ENCODE results near the gene IGF2BP2.
"Not testable (repeated sequence)": the region's sequence is repeated elsewhere in the genome, so short reads cannot be mapped to it uniquely, and the experiment has no call there.

The IGF2BP2 gene

DNA sequence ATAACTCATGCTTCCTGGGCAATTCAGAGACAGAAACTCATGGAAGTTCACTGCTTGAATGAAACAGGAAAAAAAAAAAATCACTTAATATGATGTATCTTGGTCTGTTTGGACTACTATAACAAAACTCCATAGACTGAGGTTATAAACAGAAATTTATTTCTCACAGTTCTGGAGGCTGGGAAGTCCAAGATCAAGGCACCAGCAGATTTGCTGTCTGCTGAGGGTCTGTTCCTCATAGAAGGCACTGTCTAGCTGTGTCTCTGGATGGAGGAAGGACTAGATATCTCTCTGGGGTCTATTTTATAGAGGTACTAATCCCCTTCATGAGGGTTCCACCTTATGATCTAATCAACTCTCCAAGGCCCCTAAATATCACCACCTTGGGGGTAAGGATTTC lies 119.3 kb downstream of the IGF2BP2 start:
- no peak for DNase-seq

DNA sequence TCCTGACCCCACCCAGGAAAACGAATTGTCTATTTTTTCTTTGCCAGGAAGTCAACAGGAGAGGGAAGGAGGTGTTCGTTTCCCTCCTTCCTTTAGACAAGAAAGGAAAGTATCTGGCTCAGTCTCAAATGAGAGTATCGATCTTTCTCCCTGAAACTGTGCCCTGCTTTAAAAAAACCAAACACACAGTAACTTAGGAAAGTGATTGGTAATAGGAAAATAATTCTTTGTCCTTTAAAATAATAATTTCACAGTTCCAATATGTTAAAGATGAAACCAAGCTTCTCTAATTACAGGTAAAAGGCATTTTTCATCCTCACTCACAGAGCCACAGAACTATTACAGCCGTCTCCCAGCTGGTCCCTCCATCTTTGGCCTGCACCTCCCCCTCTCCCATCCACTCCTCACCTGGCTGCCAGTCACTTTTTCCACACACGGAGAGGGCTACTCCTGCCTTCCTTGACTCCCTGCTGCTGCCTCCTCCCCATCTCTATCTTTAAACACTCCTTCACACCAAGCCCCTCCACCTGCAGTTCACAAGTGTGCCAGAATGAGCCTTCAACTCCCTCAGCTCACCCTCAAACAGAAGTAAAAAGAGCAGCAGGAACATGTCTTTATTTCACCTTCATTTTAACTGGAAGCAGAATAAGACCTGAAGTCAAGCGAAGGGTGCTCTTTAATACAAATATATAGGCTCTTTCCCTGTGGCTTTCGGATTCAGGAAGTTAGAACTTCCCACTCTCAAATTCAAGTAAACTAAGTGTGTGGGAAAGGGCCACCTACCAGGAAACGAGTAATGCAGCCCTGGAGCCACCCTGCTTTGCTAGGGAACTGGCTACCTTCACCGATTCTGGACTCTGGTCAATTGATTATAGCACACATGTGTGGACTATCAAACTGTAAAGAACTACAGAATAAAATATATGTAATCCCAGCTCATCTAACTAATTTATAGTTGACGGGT lies 122.3 kb downstream of the IGF2BP2 start:
- no peak for DNase-seq

DNA sequence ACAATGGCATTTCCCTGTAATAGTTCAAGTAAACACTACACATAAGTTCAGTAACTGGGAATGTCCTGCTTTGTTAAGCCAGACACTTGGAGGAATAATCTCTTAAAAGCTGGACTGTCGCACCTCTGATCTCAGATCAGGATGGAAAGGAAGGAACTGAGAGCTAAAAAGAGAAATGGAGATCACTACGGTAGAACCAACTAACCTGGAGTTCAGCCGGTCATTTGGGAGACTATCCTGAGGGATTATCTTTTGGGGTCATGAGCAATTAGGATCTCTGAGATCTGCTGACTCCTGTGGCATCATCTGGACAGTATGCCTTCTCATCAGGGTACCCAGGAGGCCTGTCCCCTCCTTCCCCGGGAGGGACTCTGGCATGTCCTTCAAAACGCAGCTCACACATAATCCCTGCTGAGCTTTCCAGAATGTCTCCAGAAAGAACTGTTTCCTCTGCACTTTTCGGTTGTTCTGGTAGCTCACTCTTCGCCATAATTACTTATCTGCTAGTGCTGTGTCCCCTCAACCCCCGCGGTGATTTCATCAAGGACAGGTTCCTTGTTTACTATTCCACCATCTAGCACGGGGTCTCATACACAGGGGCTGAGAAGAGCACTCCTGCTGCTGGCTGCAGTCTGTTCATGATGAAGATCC lies 123.1 kb downstream of the IGF2BP2 start:
- no peak for DNase-seq

DNA sequence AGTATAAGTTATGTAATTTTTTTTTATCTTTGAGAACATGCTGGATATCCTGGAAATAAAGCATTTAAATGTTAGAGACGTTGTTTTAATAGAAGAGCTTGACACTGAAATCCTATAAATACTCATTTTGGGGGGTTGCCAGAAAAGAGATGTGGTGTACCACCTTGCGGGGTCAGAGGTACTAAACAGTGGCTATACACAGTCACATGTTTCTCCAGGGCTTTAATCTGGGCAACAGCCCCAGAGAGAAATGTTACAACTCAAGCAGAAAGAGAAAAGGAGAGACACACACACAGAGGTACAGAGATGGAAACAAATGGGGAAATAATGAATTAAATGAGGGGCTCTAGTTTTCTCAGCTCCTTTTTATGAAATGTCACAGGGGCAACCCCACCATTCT lies 124.9 kb downstream of the IGF2BP2 start:
- DNase-seq = no peak

DNA sequence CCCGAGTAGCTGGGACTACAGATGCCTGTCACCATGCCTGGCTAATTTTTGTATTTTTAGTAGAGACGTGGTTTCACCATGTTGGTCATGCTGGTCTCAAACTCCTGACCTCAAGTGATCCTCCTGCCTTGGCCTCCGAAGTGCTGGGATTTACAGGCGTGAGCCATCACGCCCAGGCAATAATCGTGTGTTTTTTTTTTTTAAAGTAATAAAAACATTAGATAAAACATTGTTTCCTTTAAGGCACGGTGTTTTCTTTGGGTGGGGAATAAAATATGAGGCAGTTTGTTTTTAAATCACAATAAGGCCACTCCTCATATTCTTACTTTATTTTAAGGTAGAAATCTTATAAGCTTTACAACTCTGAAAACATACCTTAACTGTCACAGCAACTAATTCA lies 127.6 kb downstream of the IGF2BP2 start:
- not testable (repeated sequence) for DNase-seq

DNA sequence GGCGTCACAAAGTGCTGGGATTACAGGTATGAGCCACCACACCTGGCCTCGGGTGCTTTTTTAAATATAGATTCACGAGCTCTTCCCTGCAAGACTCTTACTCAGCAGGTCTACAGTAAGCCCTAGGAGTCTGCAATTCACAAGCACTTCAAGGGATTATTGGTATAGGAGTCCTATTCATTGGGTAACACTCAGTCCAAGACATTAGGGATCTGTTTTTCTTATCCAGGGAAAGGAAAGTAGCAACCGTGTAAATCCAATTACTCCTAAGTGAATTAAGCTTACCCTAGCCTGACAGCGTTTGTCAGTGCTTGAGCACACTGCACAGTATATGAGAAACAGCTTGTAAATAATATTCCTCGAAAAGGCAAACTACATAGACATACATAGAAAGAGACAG lies 128.8 kb downstream of the IGF2BP2 start:
- no peak for DNase-seq

DNA sequence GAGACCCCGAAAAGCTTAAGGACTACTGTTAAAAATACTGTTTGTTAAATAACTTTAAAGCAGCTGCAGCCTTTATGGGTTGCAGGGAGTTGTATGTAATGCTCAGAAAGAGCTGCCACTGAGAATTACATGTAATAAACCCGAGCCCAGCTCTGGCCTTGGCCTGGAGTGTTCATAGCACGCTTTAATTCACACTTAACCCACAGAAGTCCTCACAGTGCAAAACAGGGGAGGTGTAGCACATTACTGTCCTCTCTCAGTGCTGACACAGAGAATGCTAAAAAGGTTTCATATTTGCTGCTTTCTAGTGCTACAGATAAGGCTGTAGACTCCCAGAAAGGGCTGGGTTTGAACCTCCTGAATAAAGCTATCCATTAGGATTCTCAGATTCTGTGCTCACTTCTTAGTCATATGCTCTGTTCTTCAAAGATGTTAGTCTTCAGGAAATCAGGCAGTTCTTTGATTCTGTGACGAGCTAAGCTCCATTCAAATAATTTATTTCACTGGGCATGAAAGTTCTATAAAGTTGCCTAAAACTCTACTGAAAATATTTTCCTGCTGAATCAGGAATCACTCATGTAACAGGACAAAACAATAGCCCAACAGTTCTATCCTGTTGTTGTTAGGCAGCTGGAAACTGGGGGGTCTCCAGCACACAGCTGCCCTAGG lies 130.7 kb downstream of the IGF2BP2 start:
- DNase-seq = no peak

DNA sequence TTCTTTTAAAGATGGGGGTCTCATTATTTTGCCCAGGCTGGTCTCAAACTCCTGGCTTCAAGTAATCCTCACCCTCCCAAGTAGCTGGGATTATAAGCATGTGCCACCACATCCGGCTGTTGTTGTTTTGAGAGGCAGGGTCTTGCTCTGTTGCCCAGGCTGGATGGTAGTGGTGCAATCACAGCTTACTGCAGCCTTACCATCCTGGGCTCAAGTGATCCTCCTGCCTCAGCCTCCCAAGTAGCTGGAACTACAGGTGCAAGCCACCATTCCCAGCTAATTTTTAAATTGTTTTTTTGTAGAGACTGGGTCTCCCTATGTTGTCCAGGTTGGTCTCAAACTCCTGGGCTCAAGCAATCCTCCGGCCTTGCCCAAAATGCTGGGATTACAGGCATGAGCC lies 133.2 kb downstream of the IGF2BP2 start:
- no peak for DNase-seq

DNA sequence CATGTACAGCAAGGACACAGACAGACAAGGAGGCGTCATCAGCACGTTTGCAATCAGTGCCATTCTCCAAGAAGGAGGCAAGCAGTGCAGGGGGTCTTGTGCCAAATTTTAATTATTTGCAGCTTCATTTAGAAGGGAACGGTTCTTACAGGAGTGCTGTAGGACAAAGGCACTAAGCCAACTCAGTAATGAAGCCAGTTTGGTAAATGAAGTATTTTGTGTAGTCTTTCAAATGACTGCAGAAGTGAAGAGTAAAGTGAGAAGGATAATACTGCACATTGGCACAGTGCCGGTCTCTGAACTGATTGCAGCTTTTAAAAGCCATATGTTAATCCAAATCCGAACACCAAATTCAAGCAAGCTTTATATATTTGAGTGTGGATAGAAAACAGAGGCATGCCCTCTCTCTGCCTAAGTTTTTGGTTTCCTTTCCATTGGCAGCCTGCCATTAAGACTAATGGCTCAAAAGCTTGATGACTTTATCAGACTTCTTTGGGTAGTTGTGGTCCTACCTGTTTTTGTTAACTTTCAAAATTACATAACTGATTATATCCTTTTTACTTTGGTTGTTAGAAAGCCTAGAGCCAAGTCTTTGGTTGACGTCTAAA lies 137.5 kb downstream of the IGF2BP2 start:
- DNase-seq = no peak

DNA sequence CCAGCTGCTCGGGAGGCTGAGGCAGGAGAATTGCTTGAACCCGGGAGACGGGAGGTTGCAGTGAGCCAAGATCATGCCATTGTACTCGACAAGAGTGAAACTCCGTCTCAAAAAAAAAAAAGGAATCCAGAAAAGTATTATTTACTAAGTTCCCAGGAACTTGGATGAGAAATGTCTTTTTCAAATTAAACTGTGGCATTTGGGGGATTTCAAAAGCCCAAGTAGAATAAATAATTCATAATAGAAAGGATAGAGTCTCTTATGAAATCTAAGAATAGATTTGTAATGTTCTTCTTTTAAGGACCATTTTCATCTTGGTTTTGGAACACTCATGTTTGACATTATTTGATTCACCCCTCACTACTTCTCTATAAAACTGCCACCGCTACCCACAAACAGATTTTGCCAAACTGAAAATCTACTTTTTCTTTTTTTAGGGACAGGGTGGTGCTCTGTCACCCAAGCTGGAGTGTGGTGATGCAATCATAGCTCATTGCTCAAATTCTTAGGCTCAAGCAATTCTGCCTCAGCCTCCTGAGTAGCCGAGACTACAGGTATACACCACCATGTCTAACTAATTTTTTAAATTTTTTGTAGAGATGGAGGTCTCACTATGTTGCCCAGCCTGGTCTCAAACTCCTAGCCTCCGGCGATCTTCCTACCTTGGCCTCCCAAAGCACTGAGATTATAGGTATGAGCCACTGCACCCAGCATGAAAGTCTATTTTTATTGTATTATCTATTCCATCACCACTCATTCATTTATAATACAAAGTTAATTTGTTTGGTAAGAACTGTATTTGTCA lies 139.4 kb downstream of the IGF2BP2 start:
- DNase-seq = no peak

DNA sequence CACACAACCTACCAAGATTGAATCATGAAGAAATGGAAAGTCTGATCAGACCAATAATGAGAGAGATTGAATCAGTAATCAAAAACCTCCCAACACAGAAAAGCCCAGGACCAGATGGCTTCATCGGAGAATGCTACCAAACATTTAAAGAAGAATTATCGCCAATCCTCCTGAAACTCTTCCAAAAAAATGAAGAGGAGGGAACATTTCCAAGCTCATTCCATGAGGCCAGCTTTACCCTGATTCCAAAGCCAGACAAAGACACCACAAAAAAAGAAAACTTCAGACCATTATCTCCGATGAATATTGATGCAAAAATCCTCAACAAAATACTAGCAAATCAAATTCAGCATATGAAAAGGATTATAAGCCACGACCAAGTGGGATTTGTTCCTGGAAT lies 144.6 kb downstream of the IGF2BP2 start:
- DNase-seq = no peak

DNA sequence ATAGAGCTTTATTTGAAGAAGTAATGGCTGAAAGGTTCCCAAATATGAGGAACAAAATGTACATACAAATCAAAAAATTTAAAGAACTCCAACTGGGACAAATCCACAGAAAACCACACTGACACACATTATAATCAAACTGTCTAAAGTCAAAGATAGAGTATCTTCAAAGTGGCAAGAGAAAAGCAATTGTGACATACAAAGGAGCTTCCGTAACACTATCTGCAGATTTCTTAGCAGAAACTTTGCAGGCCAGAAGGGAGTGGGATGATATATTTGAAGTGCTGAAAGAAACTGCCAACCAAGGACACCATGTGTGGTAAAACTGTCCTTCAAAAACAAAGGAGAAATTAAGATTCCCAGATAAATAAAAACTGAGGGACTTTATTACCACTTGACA lies 146.8 kb downstream of the IGF2BP2 start:
- DNase-seq = no peak

DNA sequence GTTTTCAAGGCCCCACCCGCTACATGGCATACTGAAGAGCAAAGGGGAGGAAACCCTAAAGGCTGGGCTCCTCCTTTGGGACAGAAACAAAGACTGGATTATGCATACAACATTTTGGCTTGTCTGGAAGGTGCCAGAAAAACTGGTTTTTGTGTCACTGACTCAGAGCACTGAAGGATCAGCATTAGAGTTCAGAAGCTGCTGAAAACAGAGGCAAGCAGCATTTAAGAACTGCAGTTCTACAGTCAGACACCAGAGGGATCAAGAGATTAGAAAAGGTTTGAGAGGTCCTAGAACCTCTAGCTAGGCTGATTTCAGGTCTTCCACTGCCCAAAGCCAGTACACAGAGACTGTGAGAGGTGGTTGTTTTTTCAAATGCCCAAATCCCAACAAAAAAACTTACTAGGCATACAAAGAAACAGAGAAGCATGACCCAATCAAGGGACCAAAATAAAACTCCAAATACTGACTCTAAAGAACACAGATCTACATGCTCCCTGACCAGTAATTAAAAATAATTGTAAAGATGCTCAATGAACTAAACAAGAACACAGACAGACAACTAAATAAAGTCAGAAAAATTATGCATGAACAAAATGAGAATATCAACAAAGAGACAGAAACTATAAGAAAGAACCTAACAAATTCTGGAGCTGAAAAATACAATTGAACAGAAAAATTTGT lies 147.6 kb downstream of the IGF2BP2 start:
- DNase-seq = no peak

DNA sequence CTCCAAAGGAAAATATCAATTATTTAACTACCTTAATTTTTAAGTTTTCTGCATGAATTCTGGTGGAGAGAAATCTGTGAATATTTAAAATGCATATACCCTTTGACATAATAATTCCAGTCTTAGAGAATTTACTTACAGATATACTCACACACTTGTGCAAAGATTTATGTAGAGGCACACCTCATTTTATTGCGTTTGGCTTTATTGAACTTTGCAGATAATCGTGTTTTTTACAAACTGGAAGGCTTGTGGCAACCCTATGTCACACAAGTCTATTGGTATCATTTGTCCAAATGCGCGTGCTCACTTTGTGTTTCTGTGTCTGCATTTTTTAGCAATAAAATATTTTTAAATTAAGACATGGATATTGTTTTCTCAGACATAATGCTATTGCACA lies 157.3 kb downstream of the IGF2BP2 start:
- DNase-seq = no peak

DNA sequence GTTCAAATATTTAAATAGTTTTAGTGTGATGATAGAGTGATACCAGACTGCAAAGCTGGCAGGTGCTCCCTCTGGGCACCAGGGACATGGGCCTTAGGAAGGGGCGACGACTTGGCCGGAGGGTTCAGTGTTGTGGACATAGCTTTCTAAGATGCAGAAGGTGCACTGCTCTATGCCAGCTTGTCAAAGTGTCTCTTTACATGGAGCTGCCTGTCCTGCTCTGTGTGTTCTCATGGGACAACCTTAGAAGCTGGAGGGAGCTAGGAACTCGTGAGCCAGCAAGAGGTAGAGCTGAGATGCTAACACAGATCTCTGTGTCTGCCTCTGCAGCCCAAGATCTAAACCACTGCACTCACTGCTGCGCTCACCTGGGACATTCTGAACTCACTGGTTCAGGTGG lies 160.9 kb downstream of the IGF2BP2 start:
- no peak for DNase-seq

DNA sequence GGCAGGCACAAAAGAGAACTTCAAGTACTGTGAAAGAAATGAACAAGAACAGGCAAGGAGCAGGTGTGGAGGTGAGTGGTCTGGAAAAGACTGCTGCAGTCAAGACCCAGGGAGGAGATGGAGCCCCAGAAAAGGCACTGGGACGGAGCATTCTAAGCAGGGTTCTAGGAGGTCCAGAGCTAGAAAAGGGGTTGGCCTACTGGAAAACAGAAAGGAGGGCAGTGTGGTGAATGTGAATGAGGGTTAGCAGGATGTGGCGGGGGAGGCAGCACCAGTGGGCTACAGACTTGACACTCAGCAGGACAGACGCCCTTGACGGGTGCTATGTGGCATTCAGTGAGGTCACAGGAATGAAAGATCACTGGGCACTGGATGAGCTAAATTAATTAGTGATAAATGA lies 163.1 kb downstream of the IGF2BP2 start:
- no peak for DNase-seq

DNA sequence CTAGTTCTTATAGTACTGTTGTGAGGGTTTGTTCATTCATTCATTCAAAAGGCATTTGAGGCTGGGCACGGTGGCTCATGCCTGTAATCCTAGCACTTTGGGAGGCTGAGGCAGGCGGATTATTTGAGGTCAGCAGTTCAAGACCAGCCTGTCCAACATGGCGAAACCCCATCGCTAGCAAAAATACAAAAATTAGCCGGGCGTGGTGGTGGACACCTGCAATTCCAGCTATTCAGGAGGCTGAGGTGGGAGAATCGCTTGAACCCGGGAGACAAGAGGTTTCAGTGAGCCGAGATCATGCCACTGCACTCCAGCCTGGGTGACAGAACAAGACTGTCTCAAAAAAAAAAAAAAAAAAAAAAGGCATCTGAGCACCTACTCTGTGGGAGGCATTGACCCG lies 163.5 kb downstream of the IGF2BP2 start:
- DNase-seq = not testable (repeated sequence)

DNA sequence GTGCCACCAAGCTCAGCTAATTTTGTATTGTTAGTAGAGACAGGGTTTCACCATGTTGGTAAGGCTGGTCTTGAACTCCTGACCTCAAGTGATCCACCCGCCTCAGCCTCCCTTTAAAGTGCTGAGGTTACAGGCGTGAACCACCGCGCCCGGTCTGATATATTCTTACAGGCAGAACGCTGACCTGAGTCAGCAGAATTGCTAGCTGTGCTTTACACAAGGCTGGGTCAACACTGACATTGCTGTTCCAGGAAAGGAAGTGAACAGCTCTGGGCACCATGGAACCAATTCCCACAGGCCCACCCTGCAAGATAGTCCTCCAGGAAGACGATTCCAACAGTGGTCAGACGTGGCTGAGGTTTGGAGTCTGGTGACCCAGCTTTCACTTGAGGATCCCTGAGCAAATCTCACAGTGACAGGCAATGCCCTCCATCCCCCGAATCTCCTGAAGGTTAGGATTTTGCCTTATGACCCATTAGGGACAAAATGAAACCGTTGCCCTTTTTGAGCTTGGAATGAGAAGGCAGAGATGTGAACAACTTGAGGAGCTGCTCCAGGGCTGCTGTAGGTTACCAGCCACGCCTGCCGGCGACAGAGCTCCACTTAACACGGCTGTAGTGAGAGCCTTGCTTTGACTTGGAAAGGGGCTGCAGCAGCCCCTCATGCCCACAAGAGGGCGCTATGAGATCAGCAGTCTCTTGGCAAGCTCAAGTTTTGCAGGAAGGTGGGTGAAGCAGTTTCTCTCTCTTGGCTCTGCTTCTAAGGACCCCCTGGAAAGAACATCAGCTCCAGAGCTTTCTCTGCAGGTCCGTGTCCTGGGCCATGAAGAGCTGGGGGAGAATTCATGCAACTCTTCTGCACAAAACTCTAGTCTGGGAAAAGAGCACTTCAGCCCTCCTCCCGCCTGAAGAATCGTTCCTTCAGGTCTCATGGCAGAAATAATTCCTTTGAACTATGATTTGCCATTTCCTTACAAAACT lies 164.6 kb downstream of the IGF2BP2 start:
- peak; percentile 67 to 73 for DNase-seq

DNA sequence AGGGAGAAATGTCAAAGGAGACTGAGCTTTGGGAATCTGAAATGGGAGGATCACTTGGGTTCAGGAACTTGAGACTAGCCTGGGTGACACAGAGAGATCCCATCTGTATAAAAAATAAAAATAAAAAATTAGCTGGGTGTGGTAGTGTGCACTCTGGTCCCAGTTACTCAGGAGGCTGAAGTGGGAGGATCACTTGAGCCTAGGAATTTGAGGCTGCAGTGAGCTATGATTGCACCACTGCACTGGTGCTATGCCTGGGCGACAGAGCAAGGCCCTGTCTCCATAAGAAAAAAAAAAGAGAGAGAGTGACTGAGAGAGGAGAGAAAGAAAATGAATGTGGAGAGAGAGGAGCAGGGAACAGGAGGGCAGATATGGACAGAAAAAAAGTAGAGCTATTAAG lies 165.9 kb downstream of the IGF2BP2 start:
- DNase-seq = no peak

DNA sequence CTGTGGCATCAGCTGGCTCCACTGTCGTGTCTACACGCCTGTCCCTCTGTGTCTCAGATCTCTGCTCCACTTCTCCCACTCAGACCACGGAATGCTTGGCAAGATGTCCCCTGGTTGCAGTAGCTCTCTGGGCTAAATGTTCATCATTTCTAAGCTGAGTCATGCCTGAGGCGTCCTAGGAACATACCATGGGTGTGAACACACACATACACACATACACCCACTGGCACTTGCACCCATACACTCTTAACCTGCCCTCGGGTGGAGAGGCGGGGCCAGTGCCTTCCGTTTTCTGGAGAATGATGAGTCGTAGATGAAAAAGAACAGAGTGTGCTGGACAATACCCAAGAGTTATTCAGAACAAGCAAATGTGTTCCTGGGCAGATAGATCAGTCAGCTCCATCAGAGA lies 166.3 kb downstream of the IGF2BP2 start:
- no peak for DNase-seq
